HEK293T (cell line): ENCODE data around the gene MARK2.

Source experiments
- BHLHE40 ChIP-seq: fragments of 450-650 bp; IDR thresholded peaks from 2 replicates; pipeline ENCODE4 v1.6.1; 2016; ENCODE audit warnings: mild to moderate bottlenecking, moderate library complexity, borderline replicate concordance
- ELF4 ChIP-seq: fragments of 450-650 bp; IDR thresholded peaks from 2 replicates; pipeline ENCODE4 v1.6.1; 2017; ENCODE audit warnings: antibody characterized with exemption
- FOXA1 ChIP-seq: fragments of 450-650 bp; IDR thresholded peaks from 2 replicates; pipeline ENCODE4 v1.6.1; 2016; ENCODE audit warnings: mild to moderate bottlenecking
- FOXK2 ChIP-seq: fragments of 450-650 bp; IDR thresholded peaks from 2 replicates; pipeline ENCODE4 v1.6.1; 2016; ENCODE audit warnings: mild to moderate bottlenecking
- FOXM1 ChIP-seq: fragments of 450-650 bp; IDR thresholded peaks from 2 replicates; pipeline ENCODE4 v1.6.1; 2017; ENCODE audit warnings: mild to moderate bottlenecking, borderline replicate concordance
- SUZ12 ChIP-seq: fragments of 450-650 bp; IDR thresholded peaks from 2 replicates; pipeline ENCODE4 v1.6.1; 2016; ENCODE audit warnings: mild to moderate bottlenecking
- ZNF384 ChIP-seq: fragments of 450-650 bp; IDR thresholded peaks from 2 replicates; pipeline ENCODE4 v1.6.1; 2016

GRCh38 chr11:63817758-63818498, 21.0 kb upstream of the MARK2 start:
- TF ChIP-seq ELF4 (no peak), FOXM1 (no peak), FOXA1 (no peak), ZNF384 (no peak), FOXK2 (no peak), SUZ12 (no peak), BHLHE40 (no peak)
